ENCODE data around the gene CHGA. TPM values are rescaled to one million over a fixed set of nuclear protein-coding genes. Genes with fewer than 3 reads are reported as not detected.

Gene CHGA
- total and polyA plus RNA-seq, 7 donors, result 0.04 to 0.87 (median 0.15) TPM; not detected in 3

- intact Hi-C loops (cut with DNase I), result no loop called here
- no peaks in the 10 kb centered on the region for H3K36me3 ChIP-seq (ENCODE audit: insufficient read depth in 1 of 2, low read depth in 1 of 2)
- H3K4me3 ChIP-seq, result no peak overlapping the region
- TF ChIP-seq CTCF (IDR thresholded peaks at IDR 0.05), result no peak
- 53 to 67% (median 61%) methylated on average over 11 of the region's 11 CpGs for WGBS, 3 donors
- no peak overlapping the region for H3K27ac ChIP-seq
- ATAC-seq, result no peak
- H3K27me3 ChIP-seq (ENCODE audit: insufficient read depth in 3 of 3, low read length in 2 of 3), result peaks cover 0 to 10% (median 0%) of the 10 kb centered on the region in 3 donors
- H3K4me1 ChIP-seq, result no peaks in the 10 kb centered on the region
- peaks cover 3% of the 10 kb centered on the region for H3K9me3 ChIP-seq
- DNase-seq, result no peak
These were observed 36.6 kb upstream of the CHGA start for GRCh38 chr14:92886337-92886736.

GRCh38 chr14:92887157-92887556 is 35.8 kb upstream of the CHGA start:
- Histone ChIP-seq H3K4me1 (no peaks in the 10 kb centered on the region), H3K4me3 (no peak overlapping the region), H3K27me3 (ENCODE audit: insufficient read depth in 3 of 3, low read length in 2 of 3) (peaks cover 0 to 3% (median 0%) of the 10 kb centered on the region in 3 donors), H3K27ac (no peak overlapping the region), H3K36me3 (ENCODE audit: insufficient read depth in 1 of 2, low read depth in 1 of 2) (no peaks in the 10 kb centered on the region), H3K9me3 (peaks cover 3% of the 10 kb centered on the region)
- whole genome bisulfite sequencing, 3 donors, result 75 to 89% (median 81%) methylated on average over 1 of the region's 1 CpG
- TF ChIP-seq CTCF (IDR thresholded peaks at IDR 0.05), result no peak
- ATAC-seq (no peak), DNase-seq (no peak)
- intact Hi-C loops (cut with DNase I), result no loop called here

GRCh38 chr14:92888896-92889295 is 34.1 kb upstream of the CHGA start:
- no peak for DNase-seq
- Histone ChIP-seq H3K9me3 (peaks cover 3% of the 10 kb centered on the region), H3K4me3 (no peak overlapping the region), H3K27ac (no peak overlapping the region), H3K4me1 (no peaks in the 10 kb centered on the region), H3K36me3 (ENCODE audit: insufficient read depth in 1 of 2, low read depth in 1 of 2) (no peaks in the 10 kb centered on the region), H3K27me3 (ENCODE audit: insufficient read depth in 3 of 3, low read length in 2 of 3) (peaks cover 0 to 3% (median 0%) of the 10 kb centered on the region in 3 donors)
- TF ChIP-seq CTCF (IDR thresholded peaks at IDR 0.05), result no peak
- intact Hi-C loops (cut with DNase I), result no loop called here
- ATAC-seq, result no peak

GRCh38 chr14:92890830-92891588 is 31.9 kb upstream of the CHGA start:
- intact Hi-C loops (cut with DNase I), result no loop called here
- no peak for TF ChIP-seq CTCF (IDR thresholded peaks at IDR 0.05)
- peaks cover 0 to 3% (median 2%) of the 10 kb centered on the region in 3 donors for H3K27me3 ChIP-seq (ENCODE audit: insufficient read depth in 3 of 3, low read length in 2 of 3)
- 44 to 47% (median 45%) methylated on average over 7 of the region's 7 CpGs for WGBS, 3 donors
- no peak overlapping the region for H3K4me3 ChIP-seq
- H3K27ac ChIP-seq, result no peak overlapping the region
- DNase-seq, result no peak
- no peak for ATAC-seq
- no peaks in the 10 kb centered on the region for H3K4me1 ChIP-seq
- H3K9me3 ChIP-seq, result peaks cover 3% of the 10 kb centered on the region
- H3K36me3 ChIP-seq (ENCODE audit: insufficient read depth in 1 of 2, low read depth in 1 of 2), result no peaks in the 10 kb centered on the region

- H3K27me3 ChIP-seq (ENCODE audit: insufficient read depth in 3 of 3, low read length in 2 of 3), result peaks cover 0 to 2% (median 0%) of the 10 kb centered on the region in 3 donors
- ATAC-seq, result no peak
These were observed 30.4 kb upstream of the CHGA start for GRCh38 chr14:92892589-92892988.

More at GRCh38 chr14:92892589-92892988, 30.4 kb upstream of the CHGA start:
- Histone ChIP-seq H3K27ac (no peak overlapping the region), H3K4me3 (no peak overlapping the region), H3K4me1 (no peaks in the 10 kb centered on the region), H3K9me3 (peaks cover 3% of the 10 kb centered on the region), H3K36me3 (ENCODE audit: insufficient read depth in 1 of 2, low read depth in 1 of 2) (no peaks in the 10 kb centered on the region)
- no peak for DNase-seq
- TF ChIP-seq CTCF (IDR thresholded peaks at IDR 0.05), result no peak
- intact Hi-C loops (cut with DNase I), result no loop called here
